ENCODE measurements around the gene NDP. TPM values are rescaled to one million over a fixed set of nuclear protein-coding genes. Genes with fewer than 3 reads are reported as not detected.

The NDP gene
- total RNA-seq, 6 experiments from 2014 or later, result not detected

GRCh38 chrX:44010626-44011025 is 37.4 kb upstream of the NDP start:
- 48% methylated on average over 2 of the region's 2 CpGs for WGBS (ENCODE audit: insufficient coverage, low coverage, low lambda C conversion rate, missing lambda C conversion rate)
- no peak for TF ChIP-seq POLR2A (IDR thresholded peaks at IDR 0.05)
- TF ChIP-seq CTCF (IDR thresholded peaks at IDR 0.05), result no peak
- DNase-seq (no peak), ATAC-seq (no peak)
- intact Hi-C loops (cut with DNase I), result no loop called here
- H3K27me3 ChIP-seq, result no peaks in the 10 kb centered on the region
- H3K4me3 ChIP-seq, result no peak overlapping the region
- H3K27ac ChIP-seq, result no peak overlapping the region
- no peaks in the 10 kb centered on the region for H3K36me3 ChIP-seq
- H3K4me1 ChIP-seq, result no peaks in the 10 kb centered on the region
- no peaks in the 10 kb centered on the region for H3K9me3 ChIP-seq

GRCh38 chrX:44006081-44006480 is 32.9 kb upstream of the NDP start:
- H3K36me3 ChIP-seq, result no peaks in the 10 kb centered on the region
- DNase-seq, result no peak
- H3K4me3 ChIP-seq, result no peak overlapping the region
- TF ChIP-seq CTCF (IDR thresholded peaks at IDR 0.05) (no peak), POLR2A (IDR thresholded peaks at IDR 0.05) (no peak)
- ATAC-seq, result no peak
- intact Hi-C loops (cut with DNase I), result no loop called here
- 38% methylated on average over 1 of the region's 1 CpG for WGBS (ENCODE audit: insufficient coverage, low coverage, low lambda C conversion rate, missing lambda C conversion rate)
- H3K9me3 ChIP-seq, result no peaks in the 10 kb centered on the region
- H3K27ac ChIP-seq, result no peak overlapping the region
- no peaks in the 10 kb centered on the region for H3K4me1 ChIP-seq
- no peaks in the 10 kb centered on the region for H3K27me3 ChIP-seq

GRCh38 chrX:44003975-44004374 is 30.8 kb upstream of the NDP start:
- 26% methylated on average over 2 of the region's 3 CpGs for WGBS (ENCODE audit: insufficient coverage, low coverage, low lambda C conversion rate, missing lambda C conversion rate)
- Histone ChIP-seq H3K9me3 (no peaks in the 10 kb centered on the region), H3K4me1 (no peaks in the 10 kb centered on the region), H3K27ac (no peak overlapping the region), H3K36me3 (no peaks in the 10 kb centered on the region), H3K4me3 (no peak overlapping the region), H3K27me3 (no peaks in the 10 kb centered on the region)
- no peak for TF ChIP-seq CTCF (IDR thresholded peaks at IDR 0.05)
- TF ChIP-seq POLR2A (IDR thresholded peaks at IDR 0.05), result no peak
- DNase-seq, result no peak
- intact Hi-C loops (cut with DNase I), result no loop called here
- no peak for ATAC-seq

GRCh38 chrX:44002567-44002966 is 29.4 kb upstream of the NDP start:
- H3K36me3 ChIP-seq, result no peaks in the 10 kb centered on the region
- no peaks in the 10 kb centered on the region for H3K27me3 ChIP-seq
- no peaks in the 10 kb centered on the region for H3K9me3 ChIP-seq
- intact Hi-C loops (cut with DNase I), result no loop called here
- DNase-seq, result no peak
- TF ChIP-seq POLR2A (IDR thresholded peaks at IDR 0.05) (no peak), CTCF (IDR thresholded peaks at IDR 0.05) (no peak)
- no peaks in the 10 kb centered on the region for H3K4me1 ChIP-seq
- H3K27ac ChIP-seq, result no peak overlapping the region
- no peak for ATAC-seq
- H3K4me3 ChIP-seq, result no peak overlapping the region
- WGBS (ENCODE audit: insufficient coverage, low coverage, low lambda C conversion rate, missing lambda C conversion rate), result 30% methylated on average over 1 of the region's 1 CpG

DNA sequence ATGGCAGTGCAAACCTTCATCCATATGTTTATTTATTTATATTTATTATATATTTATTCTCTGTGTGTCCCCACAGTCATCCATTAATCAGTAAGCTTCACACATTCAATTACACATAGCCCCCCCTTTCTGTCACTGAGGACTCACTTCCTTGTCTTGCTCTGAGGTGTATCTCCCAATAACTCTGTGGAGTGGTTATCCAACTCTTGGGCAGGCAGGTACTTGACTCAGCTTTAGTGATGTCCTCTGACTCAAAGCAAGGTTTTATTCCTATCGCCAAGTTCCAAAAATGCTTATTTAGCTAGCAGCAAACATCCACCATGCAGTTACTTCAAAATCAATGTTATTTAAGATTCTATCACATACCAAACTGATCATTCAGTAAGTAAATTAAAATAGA is 25.2 kb upstream of the NDP start:
- ATAC-seq, result no peak
- H3K9me3 ChIP-seq, result no peaks in the 10 kb centered on the region
- no peaks in the 10 kb centered on the region for H3K36me3 ChIP-seq
- intact Hi-C loops (cut with DNase I), result no loop called here
- no peaks in the 10 kb centered on the region for H3K4me1 ChIP-seq
- 55% methylated on average over 1 of the region's 1 CpG for WGBS (ENCODE audit: insufficient coverage, low coverage, low lambda C conversion rate, missing lambda C conversion rate)
- DNase-seq, result no peak
- no peak overlapping the region for H3K4me3 ChIP-seq
- no peaks in the 10 kb centered on the region for H3K27me3 ChIP-seq
- no peak for TF ChIP-seq POLR2A (IDR thresholded peaks at IDR 0.05)
- no peak for TF ChIP-seq CTCF (IDR thresholded peaks at IDR 0.05)
- H3K27ac ChIP-seq, result no peak overlapping the region

All from right lobe of liver (tissue), 6 donors.